HepG2 (cell line): ENCODE data around the gene TFAM. TPM values are rescaled to one million over a fixed set of nuclear protein-coding genes. Genes with fewer than 3 reads are reported as not detected.

Source experiments
- ATAC-seq: fragments of 200-7000 bp; cut with Tn5 transposase; 3 replicates; pipeline ENCODE4 v1.9.1; 2020; ENCODE audit warnings: mild to moderate bottlenecking, moderate library complexity
- BruUV-seq: library from RNA; stranded (reverse); fragments of 400-500 nt; replicated peaks from 2 replicates; lab custom pipeline; 2021; lab: Mats Ljungman, UMichigan
- CTCF ChIA-PET: fragments of 300-600 bp; formaldehyde crosslinking; extraction: SDS; loops from one replicate; lab custom pipeline; 2021; ENCODE audit warnings: low total read pairs, inconsistent platforms, low intra/inter-chr PET ratio; lab: Yijun Ruan, JAX
- POLR2A ChIA-PET: fragments of 350-600 bp; sonication (Branson Sonifier 250); formaldehyde crosslinking; loops from one replicate; lab custom pipeline; 2020; ENCODE audit warnings: antibody characterized with exemption, inconsistent platforms; lab: Yijun Ruan, JAX
- DNase-seq: peaks from one replicate; pipeline ENCODE4 v3.0.0-alpha.2; 2015; ENCODE audit warnings: low spot score
- FAIRE-seq: peaks from 3 replicates; lab custom pipeline; 2011; peaks lifted over from hg19 to GRCh38; lab: Jason Lieb, UNC
- H2AFZ ChIP-seq: one replicate; pipeline ENCODE4 v1.6.1; 2011; ENCODE audit warnings: low read length, inconsistent platforms
- H3K27ac ChIP-seq: fragments of 300-600 bp; 3 replicates; pipeline ENCODE4 v1.8.0; 2011; ENCODE audit warnings: mixed run types, mild to moderate bottlenecking, mixed read lengths, low read length, inconsistent platforms; ENCODE audit not compliant: insufficient read depth; ENCODE audit errors: extremely low read length
- H3K27me3 ChIP-seq, 2 experiments: fragments of 200-600 bp in 1 of 2; 2 replicates in 1 of 2; 3 replicates in 1 of 2; pipeline versions ENCODE4 v1.6.0 to v1.8.0; 2011; ENCODE audit warnings: low read length in 2 of 2, mild to moderate bottlenecking in 2 of 2, moderate library complexity in 2 of 2, inconsistent platforms in 1 of 2; ENCODE audit not compliant: insufficient read depth in 2 of 2, control insufficient read depth in 1 of 2
- H3K36me3 ChIP-seq, 2 experiments: fragments of 200-600 bp in 1 of 2; replicated peaks in 1 of 2; 2 replicates in 1 of 2; 3 replicates in 1 of 2; pipeline versions ENCODE4 v1.5.1 to v1.8.0; 2011; ENCODE audit warnings: low read length in 2 of 2, inconsistent platforms in 1 of 2; ENCODE audit not compliant: insufficient read depth in 2 of 2, control insufficient read depth in 1 of 2
- H3K4me1 ChIP-seq: 2 replicates; pipeline ENCODE4 v1.5.1; 2012; ENCODE audit warnings: low read length, inconsistent platforms; ENCODE audit not compliant: insufficient read depth
- H3K4me2 ChIP-seq: 2 replicates; pipeline ENCODE4 v1.6.0; 2011; ENCODE audit warnings: low read depth, low read length, inconsistent platforms
- H3K4me3 ChIP-seq, 3 experiments: fragments of 200-600 bp in 1 of 3; sonication (generic), shearing (Covaris generic) in 1 of 3; replicated peaks in 1 of 3; 2 replicates each; pipeline ENCODE4 v1.5.1; 2011 to 2016; ENCODE audit warnings: low read length in 3 of 3, inconsistent platforms in 2 of 3, low read depth in 2 of 3, mild to moderate bottlenecking in 2 of 3, control low read depth in 1 of 3, mixed read lengths in 1 of 3; ENCODE audit not compliant: insufficient read depth in 1 of 3
- H3K79me2 ChIP-seq: one replicate; pipeline ENCODE4 v1.6.1; 2011; ENCODE audit warnings: low read length, inconsistent platforms; ENCODE audit not compliant: insufficient read depth
- H3K9ac ChIP-seq: 2 replicates; pipeline ENCODE4 v1.6.0; 2011; ENCODE audit warnings: mild to moderate bottlenecking, low read depth, low read length, inconsistent platforms; ENCODE audit not compliant: insufficient read depth
- H3K9me3 ChIP-seq: 2 replicates; pipeline ENCODE4 v1.5.1; 2012; ENCODE audit warnings: mild to moderate bottlenecking, low read length
- H4K20me1 ChIP-seq: 2 replicates; pipeline ENCODE4 v1.6.0; 2011; ENCODE audit warnings: inconsistent platforms, mild to moderate bottlenecking, low read length, moderate library complexity; ENCODE audit not compliant: insufficient read depth
- CCDC6 ChIP-seq: sonication (generic); formaldehyde crosslinking; IDR thresholded peaks from 2 replicates; pipeline ENCODE4 v1.8.1; 2022; ENCODE audit warnings: mild to moderate bottlenecking, missing genetic modification reagents, moderate library complexity
- IRX3 ChIP-seq: sonication (generic); formaldehyde crosslinking; IDR thresholded peaks from 2 replicates; pipeline ENCODE4 v1.8.1; 2023; ENCODE audit warnings: mild to moderate bottlenecking, low read depth, missing genetic modification reagents, borderline replicate concordance
- ISL2 ChIP-seq: sonication (generic); formaldehyde crosslinking; IDR thresholded peaks from 2 replicates; pipeline ENCODE4 v1.5.0; 2020; ENCODE audit warnings: missing genetic modification reagents
- JUN ChIP-seq: sonication (generic); formaldehyde crosslinking; IDR thresholded peaks from 2 replicates; pipeline ENCODE4 v1.4.0; 2020; ENCODE audit warnings: mild to moderate bottlenecking, missing genetic modification reagents
- KMT2B ChIP-seq: IDR thresholded peaks from 2 replicates; pipeline ENCODE4 v1.6.1; 2016; ENCODE audit warnings: missing genetic modification reagents, missing compliant biosample characterization
- NFE2L1 ChIP-seq: sonication (generic); formaldehyde crosslinking; IDR thresholded peaks from 2 replicates; pipeline ENCODE4 v1.4.0; 2020; ENCODE audit warnings: missing genetic modification reagents, mild to moderate bottlenecking, borderline replicate concordance
- SOX6 ChIP-seq, 2 experiments: fragments of 450-650 bp in 1 of 2; sonication (generic) in 1 of 2; formaldehyde crosslinking in 1 of 2; IDR thresholded peaks; 2 replicates each; pipeline versions ENCODE4 v1.4.0 to v1.6.1; 2017 to 2020; ENCODE audit warnings: antibody characterized with exemption in 1 of 2, mild to moderate bottlenecking in 1 of 2, missing genetic modification reagents in 1 of 2
- SP140L ChIP-seq: sonication (generic); formaldehyde crosslinking; IDR thresholded peaks from 2 replicates; pipeline ENCODE4 v1.4.0; 2020; ENCODE audit warnings: missing genetic modification reagents, borderline replicate concordance
- SSRP1 ChIP-seq: IDR thresholded peaks from 2 replicates; pipeline ENCODE4 v1.6.1; 2016; ENCODE audit warnings: control low read depth
- TAF1 ChIP-seq: sonication (generic); formaldehyde crosslinking; IDR thresholded peaks from 2 replicates; pipeline ENCODE4 v1.4.0; 2020; ENCODE audit warnings: missing genetic modification reagents
- THYN1 ChIP-seq: sonication (generic); formaldehyde crosslinking; IDR thresholded peaks from 2 replicates; pipeline ENCODE4 v1.8.1; 2023; ENCODE audit warnings: low read depth, mild to moderate bottlenecking, moderate library complexity, missing genetic modification reagents, borderline replicate concordance
- ZNF260 ChIP-seq: sonication (generic); formaldehyde crosslinking; IDR thresholded peaks from 2 replicates; pipeline ENCODE4 v1.4.0; 2020; ENCODE audit warnings: missing genetic modification reagents, low read depth, mild to moderate bottlenecking, borderline replicate concordance
- ZNF530 ChIP-seq: sonication (generic); formaldehyde crosslinking; IDR thresholded peaks from 2 replicates; pipeline ENCODE4 v1.5.0; 2020; ENCODE audit warnings: low read depth, mild to moderate bottlenecking, missing genetic modification reagents
- ZNF644 ChIP-seq: IDR thresholded peaks from 2 replicates; pipeline ENCODE4 v1.6.1; 2016; ENCODE audit warnings: low read depth
- WGBS: methylation state at CpG from one replicate; pipeline ENCODE4 v1.1.6; 2017; ENCODE audit warnings: low lambda C conversion rate; 5-methylcytosine and 5-hydroxymethylcytosine counted together
- in situ Hi-C: cut with HindIII; loops from 2 replicates; pipeline ENCODE4 v1.10.0; 2017; ENCODE audit warnings: low pct_unique_long_range_greater_than_20kb; ENCODE audit not compliant: extremely low pct_ligation_motif_present
- intact Hi-C: fragments of 100-400 bp; cut with micrococcal nuclease; formaldehyde crosslinking; loops from one replicate; pipeline ENCODE4 v1.10.0; 2022; ENCODE audit not compliant: unreplicated experiment
- polyA plus RNA-seq, 8 experiments: library from polyadenylated mRNA; depleted of rRNA in 3 of 8; stranded (reverse) in 7 of 8; unstranded in 1 of 8; fragments of >200 nt; fragmentation: Illumina TruSeq in 4 of 8; extraction: Trizol in 4 of 8; gene quantifications; 2 replicates each; pipeline versions ENCODE4 v1.2.1 to v1.2.3, GENCODE V29; 2011 to 2016; ENCODE audit warnings: low read depth in 4 of 8, missing spikeins in 1 of 8, mixed read lengths in 1 of 8; ENCODE audit not compliant: insufficient read depth in 1 of 8
- total RNA-seq, 5 experiments: library from RNA; depleted of rRNA; stranded (reverse); fragments of >200 nt; fragmentation: Illumina TruSeq; extraction: Trizol; gene quantifications; 2 replicates each; pipeline ENCODE4 v1.2.3, GENCODE V29; 2016; ENCODE audit warnings: low read depth in 1 of 5
- TF ChIP-seq, protein P1 (sequence below): sonication (generic); formaldehyde crosslinking; IDR thresholded peaks from 2 replicates; pipeline ENCODE4 v1.4.0; 2020; ENCODE audit warnings: mild to moderate bottlenecking, missing genetic modification reagents
- TF ChIP-seq, protein P2 (sequence below): IDR thresholded peaks from 2 replicates; pipeline ENCODE4 v1.6.1; 2016; ENCODE audit warnings: missing genetic modification reagents, missing compliant biosample characterization
- TF ChIP-seq, protein P3 (sequence below): sonication (generic); formaldehyde crosslinking; IDR thresholded peaks from 2 replicates; pipeline ENCODE4 v1.5.0; 2020; ENCODE audit warnings: missing genetic modification reagents

Gene TFAM
- total and polyA plus RNA-seq, 2 of the 13 experiments (the other 11 are each of a cell fraction or from before 2014, with no cell fraction given), result 18.4 to 125 TPM

DNA sequence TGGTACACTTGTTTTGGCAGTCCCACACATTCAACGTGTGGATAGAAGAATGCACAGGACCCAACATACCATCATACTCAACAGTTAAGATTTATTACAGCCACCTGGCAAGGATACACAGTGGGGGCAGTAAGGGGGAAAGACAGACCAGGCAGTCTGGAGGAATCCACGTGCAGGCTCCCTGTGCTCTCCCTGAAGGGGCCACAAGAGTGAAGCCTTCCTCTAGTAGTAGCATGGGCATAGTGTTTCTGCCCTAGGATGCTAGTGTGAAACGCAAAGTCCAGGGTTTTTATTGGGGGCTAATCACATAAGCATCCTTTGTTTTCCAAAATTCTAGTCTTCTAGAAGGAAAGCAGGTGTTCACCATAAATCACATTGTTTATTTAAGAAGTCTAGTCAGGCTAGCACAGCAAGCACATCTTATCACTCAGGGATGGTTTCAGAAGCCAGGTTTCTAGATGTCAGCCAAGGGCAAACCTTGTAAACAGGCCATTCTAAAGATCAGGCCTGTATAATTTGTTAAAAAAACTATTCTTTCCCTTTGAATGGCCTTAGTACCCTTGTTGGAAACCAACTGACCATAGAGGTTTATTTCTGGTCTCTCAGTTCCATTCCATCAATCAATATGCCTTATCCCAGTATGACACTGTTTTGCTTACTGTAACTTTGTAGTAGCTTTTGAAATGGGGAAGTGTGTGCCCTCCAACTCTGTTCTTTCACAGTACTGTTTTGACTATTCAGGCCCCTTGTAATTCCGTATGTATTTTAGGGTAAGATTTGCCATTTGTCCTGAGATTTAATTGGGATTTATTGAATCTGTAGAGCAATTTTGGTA is 12.4 kb upstream of the TFAM start:
- Histone ChIP-seq H3K79me2 (no peaks in the 10 kb centered on the region), H3K9ac (no peak overlapping the region), H3K27me3 (no peaks in the 10 kb centered on the region; a peak in 1 of 5 replicates), H3K27ac (no peak overlapping the region), H4K20me1 (no peaks in the 10 kb centered on the region), H3K4me2 (no peak overlapping the region), H3K9me3 (no peaks in the 10 kb centered on the region), H3K36me3 (peaks cover 0 to 7% of the 10 kb centered on the region in 2 experiments; a peak in 1 of 5 replicates), H2AFZ (no peak overlapping the region), H3K4me1 (no peaks in the 10 kb centered on the region), H3K4me3 (no peak overlapping the region)
- intact Hi-C loops, result no loop called here
- FAIRE-seq, result no peak
- in situ Hi-C loops, result no loop called here
- ChIA-PET POLR2A (no interaction called here), CTCF (no interaction called here)
- no peak for DNase-seq
- 96% methylated on average over 4 of the region's 4 CpGs for WGBS
- no peak for ATAC-seq
- no TSS peak for BruUV-seq
- TF ChIP-seq, protein P1, sequence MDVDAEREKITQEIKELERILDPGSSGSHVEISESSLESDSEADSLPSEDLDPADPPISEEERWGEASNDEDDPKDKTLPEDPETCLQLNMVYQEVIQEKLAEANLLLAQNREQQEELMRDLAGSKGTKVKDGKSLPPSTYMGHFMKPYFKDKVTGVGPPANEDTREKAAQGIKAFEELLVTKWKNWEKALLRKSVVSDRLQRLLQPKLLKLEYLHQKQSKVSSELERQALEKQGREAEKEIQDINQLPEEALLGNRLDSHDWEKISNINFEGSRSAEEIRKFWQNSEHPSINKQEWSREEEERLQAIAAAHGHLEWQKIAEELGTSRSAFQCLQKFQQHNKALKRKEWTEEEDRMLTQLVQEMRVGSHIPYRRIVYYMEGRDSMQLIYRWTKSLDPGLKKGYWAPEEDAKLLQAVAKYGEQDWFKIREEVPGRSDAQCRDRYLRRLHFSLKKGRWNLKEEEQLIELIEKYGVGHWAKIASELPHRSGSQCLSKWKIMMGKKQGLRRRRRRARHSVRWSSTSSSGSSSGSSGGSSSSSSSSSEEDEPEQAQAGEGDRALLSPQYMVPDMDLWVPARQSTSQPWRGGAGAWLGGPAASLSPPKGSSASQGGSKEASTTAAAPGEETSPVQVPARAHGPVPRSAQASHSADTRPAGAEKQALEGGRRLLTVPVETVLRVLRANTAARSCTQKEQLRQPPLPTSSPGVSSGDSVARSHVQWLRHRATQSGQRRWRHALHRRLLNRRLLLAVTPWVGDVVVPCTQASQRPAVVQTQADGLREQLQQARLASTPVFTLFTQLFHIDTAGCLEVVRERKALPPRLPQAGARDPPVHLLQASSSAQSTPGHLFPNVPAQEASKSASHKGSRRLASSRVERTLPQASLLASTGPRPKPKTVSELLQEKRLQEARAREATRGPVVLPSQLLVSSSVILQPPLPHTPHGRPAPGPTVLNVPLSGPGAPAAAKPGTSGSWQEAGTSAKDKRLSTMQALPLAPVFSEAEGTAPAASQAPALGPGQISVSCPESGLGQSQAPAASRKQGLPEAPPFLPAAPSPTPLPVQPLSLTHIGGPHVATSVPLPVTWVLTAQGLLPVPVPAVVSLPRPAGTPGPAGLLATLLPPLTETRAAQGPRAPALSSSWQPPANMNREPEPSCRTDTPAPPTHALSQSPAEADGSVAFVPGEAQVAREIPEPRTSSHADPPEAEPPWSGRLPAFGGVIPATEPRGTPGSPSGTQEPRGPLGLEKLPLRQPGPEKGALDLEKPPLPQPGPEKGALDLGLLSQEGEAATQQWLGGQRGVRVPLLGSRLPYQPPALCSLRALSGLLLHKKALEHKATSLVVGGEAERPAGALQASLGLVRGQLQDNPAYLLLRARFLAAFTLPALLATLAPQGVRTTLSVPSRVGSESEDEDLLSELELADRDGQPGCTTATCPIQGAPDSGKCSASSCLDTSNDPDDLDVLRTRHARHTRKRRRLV (CRISPR knock-in tag), result no peak
- TF ChIP-seq SP140L (no peak), ISL2 (CRISPR knock-in tag) (no peak), IRX3 (CRISPR knock-in tag) (no peak), TAF1 (CRISPR knock-in tag) (no peak), JUN (CRISPR knock-in tag) (no peak), KMT2B (no peak), ZNF260 (CRISPR knock-in tag) (no peak), ZNF530 (CRISPR knock-in tag) (no peak), SSRP1 (no peak), CCDC6 (no peak), ZNF644 (no peak), SOX6 (IDR thresholded peaks at IDR 0.05) (no peak), SOX6 (CRISPR knock-in tag; IDR thresholded peaks at IDR 0.05) (no peak), THYN1 (CRISPR knock-in tag) (no peak), NFE2L1 (CRISPR knock-in tag) (no peak)
- TF ChIP-seq, protein P2, sequence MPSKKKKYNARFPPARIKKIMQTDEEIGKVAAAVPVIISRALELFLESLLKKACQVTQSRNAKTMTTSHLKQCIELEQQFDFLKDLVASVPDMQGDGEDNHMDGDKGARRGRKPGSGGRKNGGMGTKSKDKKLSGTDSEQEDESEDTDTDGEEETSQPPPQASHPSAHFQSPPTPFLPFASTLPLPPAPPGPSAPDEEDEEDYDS (CRISPR knock-in tag), result no peak
- TF ChIP-seq, protein P3, sequence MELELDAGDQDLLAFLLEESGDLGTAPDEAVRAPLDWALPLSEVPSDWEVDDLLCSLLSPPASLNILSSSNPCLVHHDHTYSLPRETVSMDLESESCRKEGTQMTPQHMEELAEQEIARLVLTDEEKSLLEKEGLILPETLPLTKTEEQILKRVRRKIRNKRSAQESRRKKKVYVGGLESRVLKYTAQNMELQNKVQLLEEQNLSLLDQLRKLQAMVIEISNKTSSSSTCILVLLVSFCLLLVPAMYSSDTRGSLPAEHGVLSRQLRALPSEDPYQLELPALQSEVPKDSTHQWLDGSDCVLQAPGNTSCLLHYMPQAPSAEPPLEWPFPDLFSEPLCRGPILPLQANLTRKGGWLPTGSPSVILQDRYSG (CRISPR knock-in tag), result no peak
